Hepatocyte (in vitro differentiated cells): Measurements from ENCODE around the gene SCN2A. TPM values are rescaled to one million over a fixed set of nuclear protein-coding genes. Genes with fewer than 3 reads are reported as not detected.
"Not testable (repeated sequence)": the region's sequence is repeated elsewhere in the genome, so short reads cannot be mapped to it uniquely, and the experiment has no call there.

Experiments used
- DNase-seq: peaks from one replicate; pipeline ENCODE4 v3.0.0-alpha.2; 2016; ENCODE audit warnings: low spot score
- H2AFZ ChIP-seq: fragments of 200-600 bp; sonication (generic); 2 replicates; pipeline ENCODE4 v1.6.0; 2016; ENCODE audit warnings: antibody characterized with exemption, mild to moderate bottlenecking
- H3K27ac ChIP-seq: fragments of 200-600 bp; sonication (generic); 2 replicates; pipeline ENCODE4 v1.5.1; 2016; ENCODE audit warnings: mild to moderate bottlenecking
- H3K27me3 ChIP-seq: fragments of 200-600 bp; sonication (generic); 2 replicates; pipeline ENCODE4 v1.6.1; 2016
- H3K36me3 ChIP-seq: fragments of 200-600 bp; sonication (generic); replicated peaks from 2 replicates; pipeline ENCODE4 v1.5.1; 2016; ENCODE audit warnings: low read depth; ENCODE audit not compliant: insufficient read depth
- H3K4me1 ChIP-seq: fragments of 200-600 bp; sonication (generic); 2 replicates; pipeline ENCODE4 v1.5.1; 2016; ENCODE audit warnings: mild to moderate bottlenecking, moderate library complexity; ENCODE audit not compliant: insufficient read depth
- H3K4me2 ChIP-seq: fragments of 200-600 bp; sonication (generic); 2 replicates; pipeline ENCODE4 v1.6.0; 2016
- H3K4me3 ChIP-seq: fragments of 200-600 bp; sonication (generic); 2 replicates; pipeline ENCODE4 v1.5.1; 2016; ENCODE audit warnings: mild to moderate bottlenecking
- H3K79me2 ChIP-seq: fragments of 200-600 bp; sonication (generic); 2 replicates; pipeline ENCODE4 v1.6.0; 2017; ENCODE audit warnings: mild to moderate bottlenecking
- H3K9me2 ChIP-seq: fragments of 200-600 bp; sonication (generic); replicated peaks from 2 replicates; pipeline ENCODE4 v1.6.0; 2017; ENCODE audit warnings: mild to moderate bottlenecking; ENCODE audit not compliant: insufficient read depth
- H3K9me3 ChIP-seq: fragments of 200-600 bp; sonication (generic); 2 replicates; pipeline ENCODE4 v1.5.1; 2016; ENCODE audit warnings: low read depth, mild to moderate bottlenecking
- H4K20me1 ChIP-seq: fragments of 200-600 bp; sonication (generic); 2 replicates; pipeline ENCODE4 v1.6.0; 2016; ENCODE audit warnings: mild to moderate bottlenecking; ENCODE audit not compliant: insufficient read depth, poor library complexity, severe bottlenecking
- EZH2 ChIP-seq: fragments of 200-600 bp; sonication (generic); IDR thresholded peaks from 2 replicates; pipeline ENCODE4 v1.6.1; 2016; ENCODE audit warnings: antibody characterized with exemption, mild to moderate bottlenecking, borderline replicate concordance
- EZH2phosphoT487 ChIP-seq: fragments of 200-600 bp; sonication (generic); IDR thresholded peaks from one replicate; pipeline ENCODE4 v1.6.1; 2018; ENCODE audit warnings: antibody characterized with exemption, mild to moderate bottlenecking, low read depth, moderate library complexity; ENCODE audit not compliant: unreplicated experiment, severe bottlenecking
- WGBS: methylation state at CpG from one replicate; pipeline ENCODE4 v1.1.6; 2016; ENCODE audit warnings: low lambda C conversion rate; ENCODE audit errors: missing lambda C conversion rate; 5-methylcytosine and 5-hydroxymethylcytosine counted together
- polyA plus RNA-seq: library from polyadenylated mRNA; unstranded; fragments of >200 nt; fragmentation: Nextera tagmentation; extraction: Ambion mirVana; gene quantifications from 2 replicates; pipeline ENCODE4 v1.2.1, GENCODE V29; 2016
- total RNA-seq: library from RNA; depleted of rRNA; stranded (reverse); fragments of >200 nt; gene quantifications from 2 replicates; pipeline ENCODE4 v1.2.3, GENCODE V29; 2014
- TF ChIP-seq, protein P1 (sequence below): fragments of 200-600 bp; sonication (generic); IDR thresholded peaks from 2 replicates; pipeline ENCODE4 v1.5.1; 2016; ENCODE audit warnings: antibody characterized with exemption, mild to moderate bottlenecking; ENCODE audit not compliant: poor library complexity

Gene SCN2A
- total and polyA plus RNA-seq, 2 experiments from 2014 or later, result 0.86 to 2.9 TPM

DNA sequence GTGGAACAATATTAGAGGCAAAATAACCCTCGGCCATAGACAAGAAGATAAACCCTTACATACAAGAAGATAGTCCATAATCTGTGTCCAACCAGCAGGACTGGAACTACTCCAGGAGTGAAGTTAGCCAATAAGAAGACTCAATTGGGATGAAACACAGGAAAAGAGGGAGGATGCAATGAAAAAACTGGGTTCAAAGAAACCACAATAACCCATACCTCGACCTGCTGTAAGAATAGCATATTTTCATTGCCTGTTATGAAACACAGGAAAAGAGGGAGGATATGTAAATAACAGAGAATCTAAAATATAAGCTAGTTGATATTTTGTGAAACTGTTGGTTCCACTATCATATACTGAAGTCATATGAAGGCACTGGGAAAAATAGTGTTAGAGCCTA lies 143.1 kb downstream of the SCN2A start:
- Histone ChIP-seq H3K27me3 (no peaks in the 10 kb centered on the region), H3K9me3 (no peaks in the 10 kb centered on the region), H3K79me2 (no peaks in the 10 kb centered on the region), H2AFZ (no peak overlapping the region), H3K4me1 (no peaks in the 10 kb centered on the region), H3K36me3 (no peaks in the 10 kb centered on the region), H3K27ac (no peak overlapping the region), H3K4me2 (no peak overlapping the region), H3K9me2 (no peaks in the 10 kb centered on the region), H4K20me1 (no peaks in the 10 kb centered on the region), H3K4me3 (no peak overlapping the region)
- no peak for TF ChIP-seq EZH2phosphoT487
- TF ChIP-seq, protein P1, sequence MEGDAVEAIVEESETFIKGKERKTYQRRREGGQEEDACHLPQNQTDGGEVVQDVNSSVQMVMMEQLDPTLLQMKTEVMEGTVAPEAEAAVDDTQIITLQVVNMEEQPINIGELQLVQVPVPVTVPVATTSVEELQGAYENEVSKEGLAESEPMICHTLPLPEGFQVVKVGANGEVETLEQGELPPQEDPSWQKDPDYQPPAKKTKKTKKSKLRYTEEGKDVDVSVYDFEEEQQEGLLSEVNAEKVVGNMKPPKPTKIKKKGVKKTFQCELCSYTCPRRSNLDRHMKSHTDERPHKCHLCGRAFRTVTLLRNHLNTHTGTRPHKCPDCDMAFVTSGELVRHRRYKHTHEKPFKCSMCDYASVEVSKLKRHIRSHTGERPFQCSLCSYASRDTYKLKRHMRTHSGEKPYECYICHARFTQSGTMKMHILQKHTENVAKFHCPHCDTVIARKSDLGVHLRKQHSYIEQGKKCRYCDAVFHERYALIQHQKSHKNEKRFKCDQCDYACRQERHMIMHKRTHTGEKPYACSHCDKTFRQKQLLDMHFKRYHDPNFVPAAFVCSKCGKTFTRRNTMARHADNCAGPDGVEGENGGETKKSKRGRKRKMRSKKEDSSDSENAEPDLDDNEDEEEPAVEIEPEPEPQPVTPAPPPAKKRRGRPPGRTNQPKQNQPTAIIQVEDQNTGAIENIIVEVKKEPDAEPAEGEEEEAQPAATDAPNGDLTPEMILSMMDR, result no peak
- no peak for TF ChIP-seq EZH2
- 93% methylated on average over 2 of the region's 2 CpGs for WGBS
- no peak for DNase-seq

DNA sequence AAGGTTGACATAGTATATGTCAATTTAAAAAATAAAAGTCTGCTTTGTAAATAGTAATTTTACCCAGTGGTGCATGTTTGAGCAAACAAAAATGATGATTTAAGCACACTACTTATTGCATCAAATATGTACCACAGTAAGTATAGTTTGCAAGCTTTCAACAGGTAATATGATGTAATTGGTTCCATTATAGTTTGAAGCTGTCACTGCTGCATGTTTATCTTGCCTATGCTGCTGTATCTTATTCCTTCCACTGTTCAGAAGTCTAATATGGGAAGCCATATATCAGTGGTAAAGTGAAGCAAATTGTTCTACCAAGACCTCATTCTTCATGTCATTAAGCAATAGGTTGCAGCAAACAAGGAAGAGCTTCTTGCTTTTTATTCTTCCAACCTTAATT lies 151.7 kb downstream of the SCN2A start:
- Histone ChIP-seq H3K36me3 (no peaks in the 10 kb centered on the region), H3K9me3 (no peaks in the 10 kb centered on the region), H3K79me2 (no peaks in the 10 kb centered on the region), H3K9me2 (no peaks in the 10 kb centered on the region), H4K20me1 (no peaks in the 10 kb centered on the region), H3K4me1 (no peaks in the 10 kb centered on the region), H3K4me3 (no peak overlapping the region), H3K27ac (no peak overlapping the region), H3K27me3 (no peaks in the 10 kb centered on the region), H3K4me2 (no peak overlapping the region), H2AFZ (no peak overlapping the region)
- DNase-seq, result no peak
- TF ChIP-seq EZH2, result no peak
- TF ChIP-seq, protein P1, result no peak
- TF ChIP-seq EZH2phosphoT487, result no peak

DNA sequence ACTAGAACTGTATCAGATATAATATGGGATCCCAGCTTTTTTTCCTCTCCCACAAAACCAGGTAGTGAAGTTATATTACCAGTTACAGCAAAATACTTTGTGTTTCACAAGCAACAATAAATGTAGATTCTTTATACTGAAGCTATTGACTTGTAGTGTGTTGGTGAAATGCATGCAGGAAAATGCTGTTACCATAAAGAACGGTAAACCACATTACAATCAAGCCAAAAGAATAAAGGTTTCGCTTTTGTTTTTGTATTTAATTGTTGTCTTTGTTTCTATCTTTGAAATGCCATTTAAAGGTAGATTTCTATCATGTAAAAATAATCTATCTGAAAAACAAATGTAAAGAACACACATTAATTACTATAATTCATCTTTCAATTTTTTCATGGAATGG lies 152.6 kb downstream of the SCN2A start:
- Histone ChIP-seq H2AFZ (no peak overlapping the region), H3K9me3 (no peaks in the 10 kb centered on the region), H3K79me2 (no peaks in the 10 kb centered on the region), H3K4me2 (no peak overlapping the region), H3K27ac (no peak overlapping the region), H3K9me2 (no peaks in the 10 kb centered on the region), H3K27me3 (no peaks in the 10 kb centered on the region), H3K36me3 (no peaks in the 10 kb centered on the region), H3K4me3 (no peak overlapping the region), H3K4me1 (no peaks in the 10 kb centered on the region), H4K20me1 (no peaks in the 10 kb centered on the region)
- DNase-seq, result no peak
- 87% methylated on average over 2 of the region's 2 CpGs for WGBS
- TF ChIP-seq EZH2, result no peak
- no peak for TF ChIP-seq EZH2phosphoT487
- TF ChIP-seq, protein P1, result no peak

DNA sequence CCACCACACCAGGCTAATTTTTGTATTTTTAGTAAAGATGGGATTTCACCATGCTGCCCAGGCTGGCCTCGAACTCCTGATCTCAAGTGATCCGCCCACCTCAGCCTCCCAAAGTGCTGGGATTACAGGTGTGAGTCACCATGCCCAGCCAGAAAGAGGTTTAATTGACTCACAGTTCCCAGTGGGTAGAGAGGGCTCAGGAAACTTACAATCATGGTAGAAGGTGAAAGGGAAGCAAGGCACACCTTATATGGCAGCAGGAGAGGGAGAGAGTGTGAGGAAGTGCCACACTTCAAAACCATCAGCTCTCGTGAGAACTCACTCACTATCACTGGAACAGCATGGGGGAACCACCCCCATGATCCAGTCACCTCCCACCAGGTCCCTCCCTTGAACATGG lies 159.4 kb downstream of the SCN2A start:
- H3K4me3 ChIP-seq, H3K9me2 ChIP-seq, DNase-seq, H3K9me3 ChIP-seq, H3K36me3 ChIP-seq, H2AFZ ChIP-seq, H3K27ac ChIP-seq, H3K79me2 ChIP-seq, H3K4me1 ChIP-seq, H4K20me1 ChIP-seq, H3K4me2 ChIP-seq, H3K27me3 ChIP-seq: not testable (repeated sequence)
- 93% methylated on average over 3 of the region's 3 CpGs for WGBS
